NCI-H510A treated with DMSO at 0.1 percent for 48 hours (cell line): ENCODE results near the gene SLC26A4.

Experiments
- DNase-seq: peaks from one replicate; lab custom pipeline; 2025; lab: John Stamatoyannopoulos, UW

SLC26A4 gene

GRCh38 chr7:107751113-107751512, 90.5 kb downstream of the SLC26A4 start:
- DNase-seq: no peak

- DNase-seq: no peak
These were observed 94.0 kb downstream of the SLC26A4 start for GRCh38 chr7:107754642-107755041.

GRCh38 chr7:107758667-107759066, 98.0 kb downstream of the SLC26A4 start:
- no peak for DNase-seq

- DNase-seq: no peak
These were observed 106.8 kb downstream of the SLC26A4 start for GRCh38 chr7:107767391-107767790.
